Ovary (tissue), 9 donors: ENCODE results near the gene MACO1. TPM values are rescaled to one million over a fixed set of nuclear protein-coding genes. Genes with fewer than 3 reads are reported as not detected.

Experiments used
- DNase-seq, 5 donors: peaks; one replicate each; pipeline ENCODE4 v3.0.0-alpha.2; 2019 to 2020
- H3K27ac ChIP-seq, 2 donors: fragments of 200-600 bp; one replicate each; pipeline versions ENCODE4 v1.5.1 to v1.8.0; 2019 to 2022
- H3K27me3 ChIP-seq: fragments of 200-600 bp; one replicate; pipeline ENCODE4 v1.8.0; 2022
- H3K36me3 ChIP-seq: fragments of 200-600 bp; sonication (generic); one replicate; pipeline ENCODE4 v1.5.1; 2019
- H3K4me1 ChIP-seq: one replicate; pipeline ENCODE4 v1.8.1; 2013; ENCODE audit warnings: mild to moderate bottlenecking, moderate library complexity; ENCODE audit not compliant: insufficient read depth
- H3K4me3 ChIP-seq: fragments of 200-600 bp; sonication (generic); one replicate; pipeline ENCODE4 v1.5.1; 2017
- H3K9me3 ChIP-seq, 2 donors: fragments of 200-600 bp in 1 of 2; sonication (generic) in 1 of 2; one replicate each; pipeline versions ENCODE4 v1.5.1 to v1.8.1; 2013 to 2019; ENCODE audit warnings: mild to moderate bottlenecking in 1 of 2, moderate library complexity in 1 of 2
- CTCF ChIP-seq, 3 donors: fragments of 450-650 bp in 2 of 3; fragments of 200-600 bp in 1 of 3; IDR thresholded peaks; one replicate each; pipeline versions ENCODE4 v1.5.1 to v1.8.0; 2016 to 2022; ENCODE audit warnings: antibody characterized with exemption in 3 of 3, mild to moderate bottlenecking in 1 of 3
- EP300 ChIP-seq: sonication (generic); formaldehyde crosslinking; IDR thresholded peaks from one replicate; pipeline ENCODE4 v1.6.1; 2017; ENCODE audit warnings: antibody characterized with exemption
- POLR2A ChIP-seq: fragments of 450-650 bp; IDR thresholded peaks from one replicate; pipeline ENCODE4 v1.6.1; 2017; ENCODE audit warnings: antibody characterized with exemption, mild to moderate bottlenecking, moderate library complexity
- WGBS, 3 donors: extraction: QIAGEN DNeasy Blood & Tissue Kit in 1 of 3; methylation state at CpG; one replicate each; pipeline versions ENCODE4 v1.1.5 to v1.1.7; 2013 to 2017; 5-methylcytosine and 5-hydroxymethylcytosine counted together
- intact Hi-C, 4 donors: fragments of 100-400 bp; cut with DNase I; formaldehyde crosslinking; loops; one replicate each; pipeline versions ENCODE4 v1.11.0 to v1.15.1; 2022 to 2023
- polyA plus RNA-seq, 2 donors: library from polyadenylated mRNA; stranded (reverse); fragments of 200-250 nt in 1 of 2; fragments of 350-450 nt in 1 of 2; fragmentation: Illumina TruSeq in 1 of 2; extraction: RNeasy Lipid Tissue Mini Kit (QIAGEN cat#74804) in 1 of 2; gene quantifications; one replicate each; pipeline ENCODE4 v1.2.3, GENCODE V29; 2013 to 2014
- total RNA-seq, 7 donors: library from RNA; depleted of rRNA in 2 of 7; stranded (reverse); fragments of >200 nt in 2 of 7; fragmentation: NEBNext Ultra II Directional in 3 of 7; extraction: Animal tissue kit (Norgen Biotek cat#: 25700) in 3 of 7; gene quantifications; one replicate each; pipeline versions ENCODE4 v1.1.0 to v1.2.4, GENCODE V29; 2016 to 2023
- donor health status: DM: no; HTN: no; CAD: no; lungs with moderate emphysema.
- donor health status: DM: no; HTN: no; CAD: no.
- donor health status: Bipolar disorder and iron deficiency.
- donor health status: DM: yes; HTN: yes; CAD: no.
- donor health status: DM: no; HTN: no; CAD: no.
- donor health status: DM: yes; HTN: yes; CAD: no.

Gene MACO1
- total and polyA plus RNA-seq, 9 donors: 14.1 to 30.4 (median 23.4) TPM

GRCh38 chr1:25536124-25536523, 105.4 kb downstream of the MACO1 start:
- no peak overlapping the region for H3K4me3 ChIP-seq
- H3K36me3 ChIP-seq: no peaks in the 10 kb centered on the region
- no peak overlapping the region for H3K27ac ChIP-seq
- TF ChIP-seq EP300 (no peak), POLR2A (no peak), CTCF (IDR thresholded peaks at IDR 0.05) (no peak)
- H3K9me3 ChIP-seq: no peaks in the 10 kb centered on the region
- DNase-seq: no peak
- intact Hi-C loops: no loop called here
- 82 to 85% (median 84%) methylated on average over 3 of the region's 3 CpGs for WGBS, 3 donors
- H3K4me1 ChIP-seq: no peaks in the 10 kb centered on the region
- H3K27me3 ChIP-seq: no peaks in the 10 kb centered on the region

GRCh38 chr1:25537153-25537831, 106.6 kb downstream of the MACO1 start:
- Histone ChIP-seq H3K36me3 (no peaks in the 10 kb centered on the region), H3K27me3 (no peaks in the 10 kb centered on the region), H3K4me3 (no peak overlapping the region), H3K4me1 (no peaks in the 10 kb centered on the region), H3K27ac (no peak overlapping the region), H3K9me3 (no peaks in the 10 kb centered on the region)
- intact Hi-C loops: no loop called here
- TF ChIP-seq POLR2A: no peak
- TF ChIP-seq EP300: no peak
- TF ChIP-seq CTCF (IDR thresholded peaks at IDR 0.05): no peak
- WGBS, 3 donors: 66 to 76% (median 76%) methylated on average over 7 of the region's 7 CpGs
- DNase-seq: no peak

GRCh38 chr1:25538191-25538767, 107.6 kb downstream of the MACO1 start:
- TF ChIP-seq POLR2A (no peak), EP300 (no peak), CTCF (IDR thresholded peaks at IDR 0.05) (no peak)
- Histone ChIP-seq H3K36me3 (no peaks in the 10 kb centered on the region), H3K4me3 (no peak overlapping the region), H3K4me1 (no peaks in the 10 kb centered on the region), H3K9me3 (no peaks in the 10 kb centered on the region), H3K27me3 (no peaks in the 10 kb centered on the region), H3K27ac (no peak overlapping the region)
- intact Hi-C loops: no loop called here
- no peak for DNase-seq
- WGBS, 3 donors: 64 to 68% (median 64%) methylated on average over 4 of the region's 4 CpGs

- 82 to 85% (median 83%) methylated on average over 13 of the region's 13 CpGs for WGBS, 3 donors
- no peak overlapping the region for H3K4me3 ChIP-seq
- H3K4me1 ChIP-seq: peaks cover 3% of the 10 kb centered on the region
- no peaks in the 10 kb centered on the region for H3K27me3 ChIP-seq
- H3K36me3 ChIP-seq: no peaks in the 10 kb centered on the region
- no peak overlapping the region for H3K27ac ChIP-seq
- TF ChIP-seq POLR2A (no peak), EP300 (no peak), CTCF (IDR thresholded peaks at IDR 0.05) (no peak)
- H3K9me3 ChIP-seq: no peaks in the 10 kb centered on the region
- DNase-seq: no peak
- intact Hi-C loops: loop anchor here in 1 of 4 donors (10.0 kb wide), 1 partner anchor 296 kb away; the partner anchor contains the start of gene RSRP1
Observed at GRCh38 chr1:25540750-25541342, 110.1 kb downstream of the MACO1 start.
